GM23338 (cell line): ENCODE results near the gene ARL15.

Experiments used
- EZH2 ChIP-seq: fragments of 200-600 bp; sonication (generic); IDR thresholded peaks from one replicate; pipeline ENCODE4 v1.8.0; 2017; ENCODE audit warnings: antibody characterized with exemption, mild to moderate bottlenecking, low read depth; ENCODE audit not compliant: unreplicated experiment
- JUNB ChIP-seq: IDR thresholded peaks from one replicate; pipeline ENCODE4 v1.6.1; 2016; ENCODE audit warnings: antibody characterized with exemption; ENCODE audit not compliant: unreplicated experiment
- POLR2AphosphoS5 ChIP-seq: IDR thresholded peaks from 2 replicates; pipeline ENCODE4 v1.6.1; 2016; ENCODE audit warnings: antibody characterized with exemption, low read depth
- REST ChIP-seq: IDR thresholded peaks from one replicate; pipeline ENCODE4 v1.6.1; 2018; ENCODE audit warnings: antibody characterized with exemption; ENCODE audit not compliant: unreplicated experiment
- ZNF114 ChIP-seq: fragments of 250-450 bp; sonication (Bioruptor Pico); IDR thresholded peaks from 2 replicates; pipeline ENCODE4 v1.5.0; 2020; ENCODE audit warnings: mild to moderate bottlenecking, moderate library complexity
- ZNF331 ChIP-seq: fragments of 250-450 bp; sonication (Bioruptor Pico); IDR thresholded peaks from 2 replicates; pipeline ENCODE4 v1.5.0; 2020; ENCODE audit warnings: low read depth, mild to moderate bottlenecking, moderate library complexity
- TF ChIP-seq, protein P1 (sequence below), 2 experiments: fragments of 200-600 bp in 1 of 2; sonication (generic) in 1 of 2; conservative IDR thresholded peaks; 2 replicates each; pipeline versions ENCODE4 v1.5.1 to v1.6.1; 2016 to 2017; ENCODE audit warnings: antibody characterized with exemption in 2 of 2, low read depth in 2 of 2, mild to moderate bottlenecking in 2 of 2, moderate library complexity in 1 of 2

- TF ChIP-seq, protein P1, sequence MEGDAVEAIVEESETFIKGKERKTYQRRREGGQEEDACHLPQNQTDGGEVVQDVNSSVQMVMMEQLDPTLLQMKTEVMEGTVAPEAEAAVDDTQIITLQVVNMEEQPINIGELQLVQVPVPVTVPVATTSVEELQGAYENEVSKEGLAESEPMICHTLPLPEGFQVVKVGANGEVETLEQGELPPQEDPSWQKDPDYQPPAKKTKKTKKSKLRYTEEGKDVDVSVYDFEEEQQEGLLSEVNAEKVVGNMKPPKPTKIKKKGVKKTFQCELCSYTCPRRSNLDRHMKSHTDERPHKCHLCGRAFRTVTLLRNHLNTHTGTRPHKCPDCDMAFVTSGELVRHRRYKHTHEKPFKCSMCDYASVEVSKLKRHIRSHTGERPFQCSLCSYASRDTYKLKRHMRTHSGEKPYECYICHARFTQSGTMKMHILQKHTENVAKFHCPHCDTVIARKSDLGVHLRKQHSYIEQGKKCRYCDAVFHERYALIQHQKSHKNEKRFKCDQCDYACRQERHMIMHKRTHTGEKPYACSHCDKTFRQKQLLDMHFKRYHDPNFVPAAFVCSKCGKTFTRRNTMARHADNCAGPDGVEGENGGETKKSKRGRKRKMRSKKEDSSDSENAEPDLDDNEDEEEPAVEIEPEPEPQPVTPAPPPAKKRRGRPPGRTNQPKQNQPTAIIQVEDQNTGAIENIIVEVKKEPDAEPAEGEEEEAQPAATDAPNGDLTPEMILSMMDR (conservative IDR thresholded peaks at IDR 0.05; ENCODE audit: low read depth in 2 of 2) = no peak
- TF ChIP-seq POLR2AphosphoS5 = no peak
- TF ChIP-seq EZH2 = no peak
- no peak for TF ChIP-seq REST
- no peak for TF ChIP-seq JUNB
- no peak for TF ChIP-seq ZNF114 (CRISPR knock-in tag)
- no peak for TF ChIP-seq ZNF331
Observed at GRCh38 chr5:53997736-53998627, 312.4 kb downstream of the ARL15 start.
